HG03439 (cell line): ENCODE measurements around the gene HMGA1.

Source experiments
- ATAC-seq: cut with Tn5 transposase; IDR thresholded peaks from one replicate; pipeline ENCODE4 v1.9.1; 2021; ENCODE audit warnings: mild to moderate bottlenecking, moderate library complexity; ENCODE audit not compliant: unreplicated experiment

The HMGA1 gene, protein sequence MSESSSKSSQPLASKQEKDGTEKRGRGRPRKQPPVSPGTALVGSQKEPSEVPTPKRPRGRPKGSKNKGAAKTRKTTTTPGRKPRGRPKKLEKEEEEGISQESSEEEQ

DNA sequence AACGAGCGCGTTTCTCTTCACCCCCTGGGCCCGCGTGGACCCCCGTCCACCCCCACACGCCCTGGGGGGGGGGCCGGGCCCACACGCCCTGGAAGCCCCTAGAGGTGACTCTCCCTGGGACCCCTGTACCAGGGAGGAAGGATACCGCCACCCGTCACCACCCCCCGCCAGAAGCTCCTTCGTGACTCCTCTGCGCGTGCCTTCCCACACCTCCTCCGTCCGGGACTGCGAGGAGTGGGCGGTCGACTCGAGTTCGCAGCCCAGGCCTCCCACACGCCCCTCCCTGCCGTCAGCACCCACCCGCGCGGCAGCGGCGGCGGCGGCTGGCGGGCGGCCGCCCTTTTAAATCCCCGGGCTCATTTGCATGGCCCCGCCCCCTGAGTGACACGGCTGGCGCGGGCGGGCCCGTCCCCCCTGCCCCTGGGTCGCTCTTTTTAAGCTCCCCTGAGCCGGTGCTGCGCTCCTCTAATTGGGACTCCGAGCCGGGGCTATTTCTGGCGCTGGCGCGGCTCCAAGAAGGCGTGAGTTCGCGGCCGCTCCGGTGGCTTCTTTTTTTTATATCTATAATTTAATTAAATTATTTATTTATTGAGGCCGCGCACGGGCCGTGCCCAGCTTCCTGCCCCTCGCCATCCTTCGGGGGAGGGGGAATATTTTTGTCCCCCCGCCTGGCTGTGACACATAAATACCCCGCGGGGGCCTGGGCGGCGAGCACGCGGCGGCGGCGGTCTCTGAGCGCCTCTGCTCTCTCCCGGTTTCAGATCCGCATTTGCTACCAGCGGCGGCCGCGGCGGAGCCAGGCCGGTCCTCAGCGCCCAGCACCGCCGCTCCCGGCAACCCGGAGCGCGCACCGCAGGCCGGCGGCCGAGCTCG is at the start of gene HMGA1:
Gene HMGA1 (plus strand): TSS at position 431 of the 873 bp plus-strand sequence. CDS start 3,908 bp downstream, outside the sequence.
- ATAC-seq = peak; percentile 65

DNA sequence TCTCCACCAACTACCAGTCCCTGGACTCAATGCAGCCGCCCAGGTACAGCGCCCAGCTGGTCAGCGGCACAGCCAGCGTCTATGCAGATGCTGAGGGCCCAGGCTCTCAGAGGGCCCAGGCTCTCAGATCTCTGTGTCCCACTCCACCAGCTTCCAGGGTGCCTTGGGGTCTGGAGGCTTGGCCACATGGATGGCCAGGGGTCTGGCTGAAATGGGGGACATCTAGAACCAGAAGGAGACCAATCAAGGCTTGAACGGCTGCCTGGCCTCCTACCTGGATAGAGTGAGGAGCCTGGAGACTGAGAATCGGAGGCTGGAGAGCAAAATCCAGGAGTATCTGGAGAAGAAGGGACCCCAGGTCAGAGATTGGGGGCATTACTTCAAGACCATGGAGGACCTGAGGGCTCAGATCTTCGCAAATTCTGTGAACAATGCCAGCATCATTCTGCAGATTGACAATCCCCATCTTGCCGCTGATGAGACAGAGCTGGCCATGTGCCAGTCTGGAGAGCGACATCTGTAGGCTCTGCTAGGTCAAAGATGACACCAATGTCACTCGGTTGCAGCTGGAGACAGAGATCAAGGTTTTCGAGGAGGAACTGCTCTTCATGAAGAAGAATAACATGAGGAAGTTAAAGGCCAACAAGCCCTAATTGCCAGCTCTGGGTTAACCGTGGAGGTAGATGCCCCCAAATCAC is 46.7 kb upstream of the HMGA1 start:
- ATAC-seq = no peak

DNA sequence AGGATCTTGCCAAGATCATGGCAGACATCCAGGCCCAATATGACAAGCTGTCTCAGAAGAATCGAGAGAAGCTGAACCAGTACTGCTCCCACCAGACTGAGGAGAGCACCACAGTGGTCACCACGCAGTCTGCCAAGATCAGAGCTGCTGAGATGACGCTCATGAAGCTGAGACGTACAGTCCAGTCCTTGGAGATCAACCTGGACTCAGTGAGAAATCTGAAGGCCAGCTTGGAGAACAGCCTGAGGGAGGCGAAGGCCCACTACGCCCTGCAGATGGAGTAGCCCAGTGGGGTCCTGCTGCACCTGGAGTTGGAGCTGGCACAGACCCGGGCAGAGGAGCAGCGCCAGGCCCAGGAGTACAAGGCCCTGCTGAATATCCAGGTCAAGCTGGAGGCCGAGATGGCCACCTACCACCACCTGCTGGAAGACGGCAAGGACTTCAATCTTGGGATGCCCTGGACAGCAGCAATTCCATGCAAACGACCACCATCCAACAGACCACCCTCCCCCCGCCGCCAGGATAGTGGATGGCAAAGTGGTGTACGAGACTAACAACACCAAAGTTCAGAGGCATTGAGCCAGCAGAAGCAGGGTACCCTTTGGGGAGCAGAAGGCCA is 46.1 kb upstream of the HMGA1 start:
- no peak for ATAC-seq

DNA sequence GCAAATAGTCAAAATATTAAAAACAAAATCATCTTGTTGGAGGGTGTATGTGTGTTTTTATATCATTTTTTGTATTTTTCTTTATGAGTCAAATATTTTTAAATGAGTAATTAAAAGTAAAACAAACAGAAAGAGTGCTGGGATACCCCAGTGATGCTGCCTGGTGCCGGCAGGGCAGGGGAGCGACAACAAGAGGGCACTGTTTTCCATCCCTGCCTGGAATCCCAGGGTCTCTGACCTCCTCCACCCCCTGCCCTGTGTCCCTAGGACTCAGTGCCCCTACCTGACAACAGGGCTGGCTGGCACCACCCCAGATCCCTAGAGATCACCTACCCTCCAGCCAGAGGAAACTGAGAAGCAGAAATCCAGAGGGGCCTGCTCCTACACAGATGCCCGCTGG is 41.9 kb upstream of the HMGA1 start:
- no peak for ATAC-seq

DNA sequence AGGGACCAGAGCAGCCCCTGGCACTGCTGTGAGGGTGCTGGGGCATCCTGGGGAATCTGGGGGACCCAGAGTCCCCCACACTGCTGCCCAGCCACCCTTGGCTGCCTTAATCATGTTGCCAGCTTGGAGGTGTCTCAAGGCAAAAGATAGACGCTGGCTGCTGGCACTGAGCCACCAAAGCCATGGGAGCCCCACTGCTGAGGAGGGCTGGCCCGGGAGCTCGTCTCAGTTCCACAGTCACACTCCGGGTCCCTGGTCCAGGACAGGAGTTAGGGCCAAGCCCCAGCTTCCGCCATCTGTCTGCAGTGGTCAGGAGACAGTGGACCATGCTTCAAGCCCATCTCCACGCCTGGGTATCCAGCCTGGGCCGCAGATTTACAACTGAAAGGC is 41.0 kb upstream of the HMGA1 start:
- no peak for ATAC-seq

DNA sequence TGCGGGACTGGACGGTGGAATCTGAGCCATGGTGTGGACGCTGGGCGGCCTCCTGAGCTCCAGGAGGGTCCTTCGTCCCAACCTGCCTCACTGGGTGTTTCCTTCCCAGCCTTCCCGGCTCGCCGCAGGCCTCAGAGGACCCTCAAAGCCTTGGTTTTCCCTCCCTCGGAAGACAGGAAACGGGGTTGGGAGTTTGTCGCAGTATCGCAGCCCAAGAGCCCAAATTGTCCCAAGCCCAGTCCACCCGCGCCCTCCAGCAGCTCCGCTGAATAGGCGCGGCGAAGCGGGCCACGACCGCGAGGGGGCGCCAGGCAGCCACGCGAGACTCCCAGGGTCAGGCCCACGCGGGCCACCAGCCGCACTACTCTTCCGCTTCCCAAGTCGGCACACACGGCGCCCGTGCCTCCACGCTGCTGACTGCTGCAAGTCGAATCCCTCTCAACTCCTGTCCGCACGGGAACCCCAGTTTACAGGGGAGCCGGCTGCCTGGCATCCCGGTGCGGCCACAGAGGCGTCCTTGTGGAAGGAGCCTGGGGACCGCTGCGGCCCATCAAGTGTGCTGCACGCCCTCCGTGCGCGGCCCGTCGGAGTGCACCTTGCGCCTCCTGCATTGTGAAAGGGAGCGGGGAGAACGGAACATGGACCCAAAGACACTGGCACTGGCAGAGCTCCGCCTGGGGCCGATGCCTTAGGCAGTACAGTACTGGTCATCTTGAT is 40.4 kb upstream of the HMGA1 start:
- peak; percentile 75 for ATAC-seq

DNA sequence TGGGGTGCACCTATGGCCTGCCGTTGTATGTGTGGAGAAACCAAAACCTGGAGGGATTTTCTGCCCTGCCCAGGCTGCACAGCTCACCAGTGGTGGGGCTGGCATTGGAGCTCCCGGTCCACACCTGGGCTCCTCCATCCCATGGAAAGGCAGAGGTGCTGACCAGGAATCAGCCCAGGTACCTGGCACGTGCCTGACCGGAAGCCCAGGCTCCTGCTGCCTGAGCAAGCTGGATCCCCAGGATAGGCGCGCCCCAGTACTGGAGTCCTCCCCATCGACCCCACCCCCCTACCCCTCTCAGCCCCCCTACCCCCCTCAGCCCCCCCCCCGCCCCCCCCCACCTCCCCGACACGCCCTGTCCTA is 39.9 kb upstream of the HMGA1 start:
- ATAC-seq = no peak

DNA sequence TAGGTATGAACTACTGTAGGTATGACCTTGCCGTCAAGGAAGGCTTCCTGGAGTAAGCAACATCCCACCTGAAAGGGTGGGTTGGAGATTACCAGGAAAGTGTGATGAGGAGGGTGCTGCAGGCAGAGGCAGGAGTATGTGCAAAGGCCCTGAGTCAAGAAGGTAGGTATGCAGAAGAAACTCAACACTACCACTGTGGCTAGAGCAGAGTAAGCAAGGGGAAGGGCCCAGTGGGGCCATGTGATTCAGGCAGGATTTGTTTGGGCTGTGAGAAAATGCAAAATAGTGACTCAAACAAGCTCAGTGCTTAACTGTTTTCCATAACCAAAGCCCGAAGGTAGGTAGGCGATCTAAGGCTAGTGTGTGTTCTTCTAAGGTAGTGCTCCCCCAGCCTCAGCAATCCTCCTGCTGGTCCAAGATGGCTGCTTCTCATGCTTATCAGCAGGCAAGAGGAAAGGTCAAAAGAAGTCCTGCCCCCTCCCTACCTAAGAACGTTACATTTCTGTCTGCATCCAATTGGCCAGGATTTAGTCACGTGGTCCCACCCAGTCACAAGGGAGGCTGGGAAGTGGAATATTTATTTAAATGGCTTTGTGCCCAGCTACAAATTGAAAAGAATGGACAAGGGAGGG is 36.2 kb upstream of the HMGA1 start:
- no peak for ATAC-seq

DNA sequence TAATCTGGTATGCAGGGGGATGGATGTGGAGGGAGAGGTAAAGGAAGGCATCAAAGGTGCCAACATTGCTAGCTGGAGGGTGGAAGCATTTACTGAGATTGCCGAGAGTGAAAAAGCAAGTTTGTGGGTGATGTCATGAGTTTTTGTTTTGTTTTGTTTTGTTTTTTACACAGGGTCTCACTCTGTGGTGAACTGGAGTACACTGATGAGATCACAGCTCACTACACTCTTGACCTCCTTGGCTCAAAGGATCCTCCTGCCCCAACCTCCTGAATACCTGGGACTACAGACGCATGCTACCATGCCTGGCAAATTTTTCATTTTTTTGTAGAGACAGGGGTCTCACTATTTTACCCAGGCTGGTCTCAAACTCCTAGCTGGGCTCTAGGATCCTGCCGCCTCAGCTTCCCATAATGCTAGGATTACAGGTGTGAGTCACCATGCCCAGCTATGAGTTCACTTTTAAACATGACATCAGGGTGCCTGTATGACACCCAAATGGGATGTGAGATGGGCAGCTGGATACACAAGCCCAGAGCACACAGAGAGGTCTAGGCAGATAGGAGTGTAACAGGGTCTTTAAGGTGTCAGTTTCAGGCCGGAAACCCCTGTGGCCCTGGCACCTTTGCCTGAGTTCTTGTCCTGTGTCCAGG is 35.1 kb upstream of the HMGA1 start:
- no peak for ATAC-seq

DNA sequence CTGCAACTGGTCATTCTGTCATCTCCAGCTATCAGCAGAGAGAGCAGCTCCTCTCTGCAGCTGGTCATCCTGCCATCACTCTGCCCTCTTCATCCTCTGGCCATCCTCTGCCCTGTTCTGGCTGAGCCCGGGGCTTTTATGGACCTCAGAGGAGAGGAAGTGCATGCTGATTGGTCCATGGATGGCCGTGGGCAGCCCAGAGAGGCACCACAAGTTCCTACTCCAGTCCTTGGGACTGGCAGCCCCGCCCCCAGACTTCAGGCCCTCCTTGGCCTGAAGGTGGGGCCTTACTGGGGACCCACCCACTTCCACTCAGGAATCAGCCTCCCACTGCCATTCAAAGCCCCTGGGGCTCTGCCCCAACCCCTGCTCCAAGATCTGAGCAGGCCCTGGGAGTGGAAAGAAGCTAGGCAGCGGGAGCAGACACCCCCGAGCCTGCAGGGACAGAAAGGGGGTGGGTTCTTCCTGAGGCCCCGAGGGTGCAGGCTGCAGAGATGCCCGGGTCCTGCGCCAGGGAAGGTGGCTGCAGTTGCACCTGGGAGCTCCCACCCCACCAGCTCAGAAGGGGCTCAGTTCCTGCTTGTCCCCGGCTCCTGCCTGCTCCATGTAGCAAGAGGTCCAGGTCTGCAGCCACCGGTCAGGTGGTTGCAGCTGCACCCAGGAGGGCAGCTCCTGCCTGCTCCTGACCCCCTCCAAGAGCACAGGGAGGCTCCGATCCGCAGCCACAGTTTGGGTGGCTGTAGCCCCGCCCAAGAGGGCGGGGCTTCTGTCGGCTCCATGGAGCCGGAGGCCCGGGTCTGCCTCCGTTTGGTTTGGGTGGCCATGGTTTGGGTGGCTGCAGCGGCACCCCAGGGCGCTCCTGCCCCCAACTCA is 34.1 kb upstream of the HMGA1 start:
- ATAC-seq = no peak

DNA sequence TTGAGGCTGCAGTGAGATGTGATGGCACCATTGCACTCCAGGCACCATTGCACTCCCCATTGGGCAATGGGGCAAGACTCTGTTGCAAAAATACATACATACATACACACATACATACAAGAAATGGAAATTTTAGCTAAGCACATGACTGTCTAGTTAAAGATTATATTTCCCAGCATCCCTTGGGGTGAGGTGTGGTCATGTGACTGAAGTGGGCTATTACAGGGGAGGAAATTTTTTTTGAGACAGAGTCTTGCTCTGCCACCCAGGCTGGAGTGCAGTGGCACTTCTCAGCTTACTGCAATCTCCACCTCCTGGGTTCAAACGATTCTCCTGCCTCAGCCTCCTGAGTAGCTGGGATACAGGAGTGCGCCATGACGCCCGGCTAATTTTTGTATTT is 32.0 kb upstream of the HMGA1 start:
- no peak for ATAC-seq

DNA sequence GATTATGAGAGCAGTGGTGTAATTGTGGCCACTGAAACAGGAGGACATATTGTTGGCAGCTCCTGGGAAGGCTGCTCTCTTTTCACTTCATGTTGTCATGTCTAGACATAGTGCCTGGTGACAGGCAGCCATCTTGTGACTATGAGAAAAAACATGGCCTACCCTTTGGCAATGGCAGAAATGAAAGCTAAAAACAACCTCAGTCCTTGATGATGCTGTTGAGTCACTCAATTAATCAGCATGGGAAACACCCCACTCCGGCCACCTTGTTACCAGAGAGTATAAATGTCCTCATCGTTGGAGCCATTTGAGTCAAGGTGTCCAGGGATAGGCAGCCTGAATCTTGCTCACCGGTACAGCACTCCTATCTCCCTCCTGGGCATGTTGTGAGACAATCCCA is 31.2 kb upstream of the HMGA1 start:
- no peak for ATAC-seq

DNA sequence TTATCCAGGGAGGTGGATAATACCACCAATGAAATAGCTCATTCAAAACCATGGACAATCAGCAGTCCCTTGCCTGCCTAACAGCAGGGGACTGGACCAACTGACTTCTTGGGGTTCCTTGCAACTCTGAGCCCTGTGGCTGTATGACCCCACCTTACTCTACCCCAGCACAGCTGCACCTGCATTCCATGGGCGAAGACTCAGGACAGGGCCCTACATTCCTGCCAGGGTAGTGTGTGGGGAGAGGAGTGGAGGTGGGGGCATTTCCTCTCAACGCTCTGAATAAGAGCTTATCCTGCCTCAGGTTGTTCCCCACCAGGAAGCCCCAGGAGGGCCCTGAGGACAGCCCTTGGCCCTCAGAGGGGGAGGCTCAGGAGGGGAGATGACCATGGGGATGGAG is 30.8 kb upstream of the HMGA1 start:
- ATAC-seq = no peak

DNA sequence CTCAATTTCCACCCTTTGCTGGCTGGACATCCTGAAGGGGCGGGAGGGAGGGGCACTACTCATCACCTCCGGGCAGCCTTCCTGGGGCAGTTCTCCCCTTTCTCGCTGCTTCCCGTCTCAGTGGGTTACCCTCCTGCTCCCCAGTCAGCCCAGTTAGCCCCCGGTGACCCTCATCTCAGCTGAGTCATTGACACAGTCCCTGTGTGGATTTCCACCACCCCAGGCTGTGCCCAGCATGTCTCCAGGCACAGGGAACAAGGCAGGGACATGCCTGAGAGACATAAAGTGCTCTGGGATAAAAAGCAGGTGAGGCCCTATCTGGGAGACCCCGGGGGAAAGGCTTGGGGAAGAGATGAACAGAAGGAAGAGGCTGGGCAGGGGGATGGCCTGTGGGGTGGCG is 29.9 kb upstream of the HMGA1 start:
- ATAC-seq = no peak

DNA sequence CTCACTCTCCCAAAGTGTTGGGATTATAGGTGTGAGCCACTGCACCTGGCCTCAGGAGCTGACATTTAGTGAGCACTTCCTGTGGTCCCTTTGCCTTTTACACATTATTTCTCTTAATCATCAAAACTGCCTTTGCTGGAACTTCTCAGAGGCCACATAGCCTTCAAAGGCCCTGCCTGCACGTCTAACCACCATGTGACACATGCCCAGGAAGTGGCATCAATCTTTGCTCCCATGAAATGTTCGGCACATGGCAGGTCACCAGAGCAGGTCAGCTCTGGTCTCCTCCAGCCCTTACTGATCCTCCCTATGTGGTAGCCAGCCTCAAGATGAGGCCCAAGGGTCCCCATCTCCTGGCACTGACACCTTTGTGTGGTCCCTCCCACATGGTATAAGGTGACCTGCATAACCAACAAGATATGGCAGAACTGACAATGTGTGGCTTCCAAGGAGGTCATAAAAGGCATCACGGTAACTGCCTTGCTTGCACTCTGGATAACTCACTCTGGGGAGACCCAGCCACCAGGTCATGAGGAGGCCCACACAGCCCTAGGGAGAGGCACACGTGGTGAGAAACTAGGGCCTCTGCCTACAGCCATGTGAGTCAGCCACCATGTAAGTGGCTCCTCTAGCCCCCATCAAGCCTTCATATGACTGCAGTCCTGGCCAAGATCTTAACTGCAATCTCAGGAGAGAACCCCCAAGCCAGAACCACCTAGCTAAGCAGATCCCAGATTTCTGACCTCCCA is 28.8 kb upstream of the HMGA1 start:
- no peak for ATAC-seq

DNA sequence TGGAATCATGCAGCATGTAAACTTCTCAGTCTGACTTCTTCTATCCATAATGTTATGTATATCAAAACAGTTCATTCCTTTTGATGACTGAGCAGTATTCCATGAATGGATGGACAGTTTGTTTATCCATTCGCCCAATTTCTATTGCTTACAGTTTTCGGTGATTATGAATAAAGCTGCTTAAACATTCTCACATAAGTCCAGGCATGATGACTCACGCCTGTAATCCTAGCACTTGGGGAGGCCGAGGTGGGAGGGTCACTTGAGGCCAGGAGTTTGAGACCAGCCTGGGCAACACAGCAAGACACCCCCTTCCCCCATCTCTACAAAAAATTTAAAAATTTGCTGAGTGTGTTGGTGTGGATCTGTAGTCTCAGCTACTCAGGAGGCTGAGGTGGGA is 22.9 kb upstream of the HMGA1 start:
- no peak for ATAC-seq

DNA sequence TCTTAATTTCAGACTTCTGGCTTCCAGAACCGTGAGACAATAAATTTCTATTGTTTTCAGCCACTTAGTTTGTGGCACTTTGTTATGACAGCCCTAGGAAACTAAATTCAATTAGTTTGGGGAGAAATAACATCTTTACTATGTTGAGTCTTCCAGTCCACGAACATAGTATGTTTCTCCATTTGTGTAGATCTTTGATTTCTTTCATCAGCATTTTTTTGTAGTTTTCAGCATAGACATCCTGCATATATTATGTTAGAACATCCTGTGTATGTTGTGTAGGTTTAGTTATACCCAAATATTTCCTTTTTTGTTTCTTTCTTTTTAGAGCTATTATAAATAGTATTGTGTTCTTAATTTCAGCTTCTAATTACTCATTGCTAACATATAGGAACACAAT is 18.0 kb upstream of the HMGA1 start:
- ATAC-seq = no peak

DNA sequence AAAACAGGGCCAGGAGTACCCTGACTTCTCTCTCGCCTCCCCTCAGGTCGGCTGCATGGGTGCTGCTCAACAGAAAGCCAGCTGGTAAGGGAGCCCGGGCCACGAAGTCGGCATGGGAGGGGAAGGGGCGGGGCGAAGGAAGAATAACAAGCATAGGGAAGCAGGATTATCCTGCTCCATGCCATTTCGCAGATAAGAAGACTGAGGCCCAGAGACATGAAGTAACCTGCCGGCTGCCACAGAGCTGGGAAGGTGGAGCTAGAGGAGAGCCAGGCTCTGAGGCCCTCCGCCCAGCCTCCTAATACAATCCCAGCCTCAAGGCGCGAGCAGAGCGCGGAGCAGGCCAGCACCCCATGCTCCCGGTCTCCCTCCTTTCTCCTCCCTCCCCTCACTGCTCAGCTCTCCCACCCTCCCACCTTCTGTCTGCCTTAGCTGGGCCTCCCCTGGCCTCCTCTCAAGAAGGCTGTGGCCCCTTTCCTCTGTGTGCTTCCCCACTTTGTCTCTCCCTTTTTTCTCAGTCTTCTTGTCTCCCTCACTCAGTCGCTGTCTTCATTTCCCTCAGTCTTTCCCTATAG is 13.2 kb upstream of the HMGA1 start:
- ATAC-seq = no peak
